ENCODE data around the gene YY1.

GRCh38 chr14:100323121-100323941 is 84.4 kb downstream of the YY1 start, which contains the start of gene SLC25A47:
- no peak for TF ChIP-seq CTCF (IDR thresholded peaks at IDR 0.05)
- no peak for TF ChIP-seq POLR2A (IDR thresholded peaks at IDR 0.05)
- TF ChIP-seq POLR2AphosphoS5 (IDR thresholded peaks at IDR 0.05) = no peak
- no peak for TF ChIP-seq EP300 (IDR thresholded peaks at IDR 0.05)
